WTC11 (cell line): ENCODE results near the gene ABCD2. TPM values are rescaled to one million over a fixed set of nuclear protein-coding genes. Genes with fewer than 3 reads are reported as not detected.

Source experiments
- ATAC-seq: fragments of 200-7000 bp; cut with Tn5 transposase; 2 replicates; pipeline ENCODE4 v1.10.0; 2021; ENCODE audit warnings: mild to moderate bottlenecking, moderate library complexity
- CTCF ChIA-PET: fragments of 300-600 bp; sonication (Branson Sonifier 250); formaldehyde crosslinking; loops from one replicate; lab custom pipeline; 2021; ENCODE audit warnings: antibody characterized with exemption; lab: Charles Lee
- POLR2A ChIA-PET: fragments of 350-600 bp; sonication (Branson Sonifier 250); formaldehyde crosslinking; loops from one replicate; lab custom pipeline; 2021; ENCODE audit warnings: antibody characterized with exemption; lab: Charles Lee
- DNase-seq: peaks from one replicate; pipeline ENCODE4 v3.0.0; 2021; ENCODE audit warnings: low spot score
- H3K27ac Mint-ChIP-seq: 2 replicates; pipeline ENCODE4 v1.8.0; 2021; ENCODE audit warnings: mixed read lengths
- H3K27me3 Mint-ChIP-seq: 2 replicates; pipeline ENCODE4 v1.8.0; 2021; ENCODE audit warnings: low read depth, mild to moderate bottlenecking, moderate library complexity, mixed read lengths
- H3K36me3 Mint-ChIP-seq: 2 replicates; pipeline ENCODE4 v1.8.0; 2021; ENCODE audit warnings: mixed read lengths
- H3K4me1 Mint-ChIP-seq: 2 replicates; pipeline ENCODE4 v1.8.0; 2022; ENCODE audit warnings: mixed read lengths
- H3K4me3 Mint-ChIP-seq: 2 replicates; pipeline ENCODE4 v1.8.0; 2021; ENCODE audit warnings: mild to moderate bottlenecking, moderate library complexity, mixed read lengths
- H3K9me3 Mint-ChIP-seq: 2 replicates; pipeline ENCODE4 v1.8.0; 2021; ENCODE audit warnings: mixed read lengths
- AR ChIP-seq: fragments of 250-450 bp; sonication (Bioruptor Pico); IDR thresholded peaks from 2 replicates; pipeline ENCODE4 v1.9.0; 2021; ENCODE audit warnings: mild to moderate bottlenecking
- ELF4 ChIP-seq: sonication (generic); formaldehyde crosslinking; IDR thresholded peaks from 2 replicates; pipeline ENCODE4 v1.8.1; 2022; ENCODE audit warnings: low read depth, mild to moderate bottlenecking, moderate library complexity, missing genetic modification reagents
- MYBL2 ChIP-seq: sonication (generic); formaldehyde crosslinking; IDR thresholded peaks from 2 replicates; pipeline ENCODE4 v1.8.1; 2023; ENCODE audit warnings: mild to moderate bottlenecking, moderate library complexity, missing genetic modification reagents
- NFE2L1 ChIP-seq: sonication (generic); formaldehyde crosslinking; IDR thresholded peaks from 2 replicates; pipeline ENCODE4 v1.8.1; 2023; ENCODE audit warnings: missing genetic modification reagents
- OVOL2 ChIP-seq: fragments of 250-450 bp; sonication (Bioruptor Pico); IDR thresholded peaks from 2 replicates; pipeline ENCODE4 v1.9.0; 2021; ENCODE audit warnings: mild to moderate bottlenecking, borderline replicate concordance
- TCF7 ChIP-seq: sonication (generic); formaldehyde crosslinking; IDR thresholded peaks from 2 replicates; pipeline ENCODE4 v1.8.0; 2022; ENCODE audit warnings: mild to moderate bottlenecking, low read depth, missing genetic modification reagents, moderate library complexity
- ZNF425 ChIP-seq: fragments of 250-450 bp; sonication (Bioruptor Pico); conservative IDR thresholded peaks from 2 replicates; pipeline ENCODE4 v1.9.0; 2021; ENCODE audit warnings: mild to moderate bottlenecking
- ZNF512 ChIP-seq: sonication (generic); formaldehyde crosslinking; IDR thresholded peaks from 2 replicates; pipeline ENCODE4 v1.8.1; 2022; ENCODE audit warnings: missing genetic modification reagents, borderline replicate concordance
- total RNA-seq: library from RNA; stranded (reverse); gene quantifications from 3 replicates; pipeline ENCODE4 v1.2.3, GENCODE V29; 2021
- TF ChIP-seq, protein P1 (sequence below): sonication (generic); formaldehyde crosslinking; IDR thresholded peaks from 2 replicates; pipeline ENCODE4 v1.8.1; 2023; ENCODE audit warnings: mild to moderate bottlenecking, missing genetic modification reagents, borderline replicate concordance
- TF ChIP-seq, protein P2 (sequence below): sonication (generic); formaldehyde crosslinking; IDR thresholded peaks from 2 replicates; pipeline ENCODE4 v1.8.0; 2022; ENCODE audit warnings: mild to moderate bottlenecking, missing genetic modification reagents

ABCD2 gene
- total RNA-seq, 1 experiment from 2014 or later = not detected

- DNase-seq (no peak), ATAC-seq (no peak)
- Mint-ChIP-seq H3K4me1 (peaks cover 12% of the 10 kb centered on the region), H3K27ac (no peak overlapping the region), H3K4me3 (no peak overlapping the region), H3K27me3 (no peaks in the 10 kb centered on the region), H3K36me3 (peaks cover under 1% of the 10 kb centered on the region), H3K9me3 (peaks cover 5% of the 10 kb centered on the region)
- TF ChIP-seq, protein P1, sequence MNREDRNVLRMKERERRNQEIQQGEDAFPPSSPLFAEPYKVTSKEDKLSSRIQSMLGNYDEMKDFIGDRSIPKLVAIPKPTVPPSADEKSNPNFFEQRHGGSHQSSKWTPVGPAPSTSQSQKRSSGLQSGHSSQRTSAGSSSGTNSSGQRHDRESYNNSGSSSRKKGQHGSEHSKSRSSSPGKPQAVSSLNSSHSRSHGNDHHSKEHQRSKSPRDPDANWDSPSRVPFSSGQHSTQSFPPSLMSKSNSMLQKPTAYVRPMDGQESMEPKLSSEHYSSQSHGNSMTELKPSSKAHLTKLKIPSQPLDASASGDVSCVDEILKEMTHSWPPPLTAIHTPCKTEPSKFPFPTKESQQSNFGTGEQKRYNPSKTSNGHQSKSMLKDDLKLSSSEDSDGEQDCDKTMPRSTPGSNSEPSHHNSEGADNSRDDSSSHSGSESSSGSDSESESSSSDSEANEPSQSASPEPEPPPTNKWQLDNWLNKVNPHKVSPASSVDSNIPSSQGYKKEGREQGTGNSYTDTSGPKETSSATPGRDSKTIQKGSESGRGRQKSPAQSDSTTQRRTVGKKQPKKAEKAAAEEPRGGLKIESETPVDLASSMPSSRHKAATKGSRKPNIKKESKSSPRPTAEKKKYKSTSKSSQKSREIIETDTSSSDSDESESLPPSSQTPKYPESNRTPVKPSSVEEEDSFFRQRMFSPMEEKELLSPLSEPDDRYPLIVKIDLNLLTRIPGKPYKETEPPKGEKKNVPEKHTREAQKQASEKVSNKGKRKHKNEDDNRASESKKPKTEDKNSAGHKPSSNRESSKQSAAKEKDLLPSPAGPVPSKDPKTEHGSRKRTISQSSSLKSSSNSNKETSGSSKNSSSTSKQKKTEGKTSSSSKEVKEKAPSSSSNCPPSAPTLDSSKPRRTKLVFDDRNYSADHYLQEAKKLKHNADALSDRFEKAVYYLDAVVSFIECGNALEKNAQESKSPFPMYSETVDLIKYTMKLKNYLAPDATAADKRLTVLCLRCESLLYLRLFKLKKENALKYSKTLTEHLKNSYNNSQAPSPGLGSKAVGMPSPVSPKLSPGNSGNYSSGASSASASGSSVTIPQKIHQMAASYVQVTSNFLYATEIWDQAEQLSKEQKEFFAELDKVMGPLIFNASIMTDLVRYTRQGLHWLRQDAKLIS (CRISPR knock-in tag) = no peak
- no peak for TF ChIP-seq OVOL2 (CRISPR knock-in tag)
- no peak for TF ChIP-seq ELF4
- TF ChIP-seq ZNF512 (CRISPR knock-in tag) = no peak
- TF ChIP-seq NFE2L1 (CRISPR knock-in tag) = no peak
- ChIA-PET CTCF (interaction anchor here (0.6 kb wide), 1 partner anchor 315 kb away, joined by 3 read pairs; no protein-coding TSS in a partner anchor), POLR2A (no interaction called here)
Observed at GRCh38 chr12:39505554-39505953, 114.0 kb downstream of the ABCD2 start.

- no peaks in the 10 kb centered on the region for H3K27me3 Mint-ChIP-seq
- no peak overlapping the region for H3K27ac Mint-ChIP-seq
- ChIA-PET POLR2A (no interaction called here), CTCF (no interaction called here)
- H3K36me3 Mint-ChIP-seq = no peaks in the 10 kb centered on the region
- no peak; the same call in 1 of the 2 replicates for ATAC-seq
- 0 out of 2 replicates have a peak, but pooled peaks cover 4% of the 10 kb centered on the region for H3K9me3 Mint-ChIP-seq
- peaks cover 12% of the 10 kb centered on the region for H3K4me1 Mint-ChIP-seq
- TF ChIP-seq TCF7 (CRISPR knock-in tag) (no peak), MYBL2 (no peak), ZNF425 (CRISPR knock-in tag) (no peak), AR (CRISPR knock-in tag) (no peak)
- TF ChIP-seq, protein P2, sequence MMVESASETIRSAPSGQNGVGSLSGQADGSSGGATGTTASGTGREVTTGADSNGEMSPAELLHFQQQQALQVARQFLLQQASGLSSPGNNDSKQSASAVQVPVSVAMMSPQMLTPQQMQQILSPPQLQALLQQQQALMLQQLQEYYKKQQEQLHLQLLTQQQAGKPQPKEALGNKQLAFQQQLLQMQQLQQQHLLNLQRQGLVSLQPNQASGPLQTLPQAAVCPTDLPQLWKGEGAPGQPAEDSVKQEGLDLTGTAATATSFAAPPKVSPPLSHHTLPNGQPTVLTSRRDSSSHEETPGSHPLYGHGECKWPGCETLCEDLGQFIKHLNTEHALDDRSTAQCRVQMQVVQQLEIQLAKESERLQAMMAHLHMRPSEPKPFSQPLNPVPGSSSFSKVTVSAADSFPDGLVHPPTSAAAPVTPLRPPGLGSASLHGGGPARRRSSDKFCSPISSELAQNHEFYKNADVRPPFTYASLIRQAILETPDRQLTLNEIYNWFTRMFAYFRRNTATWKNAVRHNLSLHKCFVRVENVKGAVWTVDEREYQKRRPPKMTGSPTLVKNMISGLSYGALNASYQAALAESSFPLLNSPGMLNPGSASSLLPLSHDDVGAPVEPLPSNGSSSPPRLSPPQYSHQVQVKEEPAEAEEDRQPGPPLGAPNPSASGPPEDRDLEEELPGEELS (CRISPR knock-in tag) = no peak
- H3K4me3 Mint-ChIP-seq = no peak overlapping the region
- no peak for DNase-seq
Observed at GRCh38 chr12:39505023-39505422, 114.6 kb downstream of the ABCD2 start.
